Adrenal gland (tissue), 12 donors: Measurements from ENCODE around the gene CAND2. TPM values are rescaled to one million over a fixed set of nuclear protein-coding genes. Genes with fewer than 3 reads are reported as not detected.

ENCODE experiments used
- DNase-seq, 7 donors: peaks; one replicate each; pipeline ENCODE4 v3.0.0-alpha.2; 2019 to 2020
- H3K27ac ChIP-seq, 5 donors: fragments of 200-600 bp; sonication (generic) in 4 of 5; 1 replicate in 3 of 5; 2 replicates in 2 of 5; pipeline versions ENCODE4 v1.5.1 to v1.8.0; 2016 to 2020; ENCODE audit warnings: mild to moderate bottlenecking in 1 of 5
- H3K27me3 ChIP-seq: fragments of 200-600 bp; 2 replicates; pipeline ENCODE4 v1.8.0; 2021
- H3K36me3 ChIP-seq, 2 donors: fragments of 200-600 bp; replicated peaks in 1 of 2; 1 replicate in 1 of 2; 2 replicates in 1 of 2; pipeline versions ENCODE4 v1.5.1 to v1.8.0; 2018 to 2022
- H3K4me1 ChIP-seq, 2 donors: fragments of 200-600 bp; replicated peaks in 1 of 2; 1 replicate in 1 of 2; 2 replicates in 1 of 2; pipeline versions ENCODE4 v1.5.1 to v1.8.0; 2018 to 2021
- H3K4me3 ChIP-seq, 4 donors: fragments of 200-600 bp; sonication (generic) in 3 of 4; one replicate each; pipeline ENCODE4 v1.5.1; 2016 to 2018
- H3K9me3 ChIP-seq, 3 donors: fragments of 200-600 bp; sonication (generic) in 1 of 3; replicated peaks in 1 of 3; 1 replicate in 2 of 3; 2 replicates in 1 of 3; pipeline versions ENCODE4 v1.5.1 to v1.8.0; 2016 to 2021
- POLR2A ChIP-seq, 2 donors: fragments of 450-650 bp; IDR thresholded peaks; one replicate each; pipeline ENCODE4 v1.6.1; 2017; ENCODE audit warnings: antibody characterized with exemption in 2 of 2, mild to moderate bottlenecking in 2 of 2, moderate library complexity in 1 of 2
- WGBS, 4 donors: extraction: QIAGEN DNeasy Blood & Tissue Kit in 2 of 4; methylation state at CpG; one replicate each; pipeline versions ENCODE4 v1.1.5 to v1.1.7; 2013 to 2017; 5-methylcytosine and 5-hydroxymethylcytosine counted together
- intact Hi-C, 2 donors: fragments of 100-400 bp; cut with DNase I; formaldehyde crosslinking; loops; one replicate each; pipeline versions ENCODE4 v1.14.1 to v1.15.0; 2022 to 2023
- polyA plus RNA-seq, 3 donors: library from polyadenylated mRNA; stranded (reverse); fragments of 200-250 nt in 2 of 3; fragments of 350-450 nt in 1 of 3; fragmentation: Illumina TruSeq in 1 of 3; extraction: RNeasy Lipid Tissue Mini Kit (QIAGEN cat#74804) in 1 of 3; gene quantifications; one replicate each; pipeline ENCODE4 v1.2.3, GENCODE V29; 2013 to 2014
- total RNA-seq, 9 donors: library from RNA; depleted of rRNA in 4 of 9; stranded (reverse); fragments of >200 nt in 4 of 9; fragments of 120-200 nt in 1 of 9; fragmentation: NEBNext Ultra II Directional in 1 of 9; extraction: Animal tissue kit (Norgen Biotek cat#: 25700) in 1 of 9; gene quantifications; one replicate each; pipeline versions ENCODE4 v1.1.0 to v1.2.4, GENCODE V29; 2013 to 2023
- TF ChIP-seq, protein P1 (sequence below), 6 experiments: fragments of 450-650 bp in 4 of 6; fragments of 200-600 bp in 2 of 6; sonication (generic) in 1 of 6; IDR thresholded peaks; 1 replicate in 5 of 6; 2 replicates in 1 of 6; pipeline versions ENCODE4 v1.5.1 to v1.8.0; 2016 to 2021; ENCODE audit warnings: antibody characterized with exemption in 6 of 6, mild to moderate bottlenecking in 2 of 6, moderate library complexity in 1 of 6
- donor health status: healthy with polysubstance abuse.
- donor health status: Bipolar disorder and iron deficiency.
- donor health status: DM: yes; HTN: yes; CAD: no.
- donor health status: DM: no; HTN: no; CAD: no.
- donor health status: DM: no; HTN: no; CAD: no.
- donor health status: DM: yes; HTN: yes; CAD: no.

Gene CAND2
- total and polyA plus RNA-seq, 12 donors = 1.1 to 17.9 (median 7.6) TPM

DNA sequence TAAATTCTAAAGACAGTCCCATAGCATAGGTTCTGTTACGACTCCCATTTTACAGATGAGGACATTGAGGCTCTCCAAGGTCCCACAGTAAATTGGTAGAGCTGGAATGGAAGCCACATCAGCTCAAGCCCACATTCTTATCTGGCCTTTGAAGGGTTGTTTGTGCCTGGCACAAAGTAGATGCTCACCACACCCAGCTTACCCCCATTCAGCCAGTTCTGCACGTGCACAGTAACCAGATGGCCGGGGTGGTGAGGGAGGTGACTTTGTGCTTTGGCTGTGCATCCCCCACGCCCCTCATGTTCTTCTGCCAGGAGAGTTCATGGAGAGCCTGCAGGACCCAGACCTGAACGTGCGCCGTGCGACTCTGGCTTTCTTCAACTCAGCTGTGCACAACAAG is 28.7 kb downstream of the CAND2 start:
- H3K36me3 ChIP-seq = peaks cover 0 to 7% of the 10 kb centered on the region in 2 donors

DNA sequence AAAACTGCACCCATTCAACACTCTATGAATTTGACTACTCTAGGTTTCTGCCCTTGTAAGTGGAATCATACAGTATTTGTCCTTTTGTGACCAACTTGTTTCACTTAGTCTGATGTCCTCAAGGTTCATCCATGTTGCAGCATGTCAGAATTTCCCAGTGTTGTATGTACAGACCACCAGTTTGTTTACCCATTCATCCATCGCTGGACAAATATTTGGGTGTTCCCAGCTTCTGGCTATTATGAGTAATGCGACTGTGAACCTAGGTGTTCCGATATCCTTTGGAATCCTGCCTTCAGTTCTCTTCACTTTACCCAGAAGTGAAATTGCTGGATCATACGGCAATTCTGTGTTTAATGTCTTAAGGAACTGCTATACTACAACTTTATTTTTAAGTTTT is 32.3 kb downstream of the CAND2 start:
- intact Hi-C loops = no loop called here

More for the DNA sequence above, 28.7 kb downstream of the CAND2 start:
- Histone ChIP-seq H3K27me3 (no peaks in the 10 kb centered on the region), H3K4me1 (peaks cover 0 to 4% of the 10 kb centered on the region in 2 donors), H3K9me3 (no peaks in the 10 kb centered on the region), H3K4me3 (no peak overlapping the region), H3K27ac (no peak overlapping the region)
- 88 to 94% (median 91%) methylated on average over 8 of the region's 8 CpGs for WGBS, 4 donors
- intact Hi-C loops = no loop called here
- DNase-seq = no peak
- TF ChIP-seq, protein P1, sequence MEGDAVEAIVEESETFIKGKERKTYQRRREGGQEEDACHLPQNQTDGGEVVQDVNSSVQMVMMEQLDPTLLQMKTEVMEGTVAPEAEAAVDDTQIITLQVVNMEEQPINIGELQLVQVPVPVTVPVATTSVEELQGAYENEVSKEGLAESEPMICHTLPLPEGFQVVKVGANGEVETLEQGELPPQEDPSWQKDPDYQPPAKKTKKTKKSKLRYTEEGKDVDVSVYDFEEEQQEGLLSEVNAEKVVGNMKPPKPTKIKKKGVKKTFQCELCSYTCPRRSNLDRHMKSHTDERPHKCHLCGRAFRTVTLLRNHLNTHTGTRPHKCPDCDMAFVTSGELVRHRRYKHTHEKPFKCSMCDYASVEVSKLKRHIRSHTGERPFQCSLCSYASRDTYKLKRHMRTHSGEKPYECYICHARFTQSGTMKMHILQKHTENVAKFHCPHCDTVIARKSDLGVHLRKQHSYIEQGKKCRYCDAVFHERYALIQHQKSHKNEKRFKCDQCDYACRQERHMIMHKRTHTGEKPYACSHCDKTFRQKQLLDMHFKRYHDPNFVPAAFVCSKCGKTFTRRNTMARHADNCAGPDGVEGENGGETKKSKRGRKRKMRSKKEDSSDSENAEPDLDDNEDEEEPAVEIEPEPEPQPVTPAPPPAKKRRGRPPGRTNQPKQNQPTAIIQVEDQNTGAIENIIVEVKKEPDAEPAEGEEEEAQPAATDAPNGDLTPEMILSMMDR (IDR thresholded peaks at IDR 0.05) = no peak
- no peak for TF ChIP-seq POLR2A (IDR thresholded peaks at IDR 0.05)

DNA sequence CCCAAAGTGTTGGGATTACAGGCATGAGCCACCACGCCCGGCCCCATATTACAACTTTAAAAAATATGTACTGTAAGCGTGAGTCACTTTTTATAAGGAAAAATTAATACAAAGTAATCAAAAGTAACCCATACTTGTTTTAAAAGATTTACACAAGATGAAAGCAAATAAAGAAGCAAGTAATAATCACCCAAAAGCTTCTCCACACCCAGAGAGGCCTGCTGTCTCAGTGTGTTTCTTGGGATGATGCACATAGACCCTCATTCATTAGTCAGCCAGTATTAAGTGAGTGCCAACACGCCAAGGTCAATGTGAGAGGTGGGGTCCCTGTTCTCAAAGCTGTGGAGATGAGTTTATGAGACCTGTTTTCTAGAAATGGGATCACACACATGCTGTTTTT is 32.9 kb downstream of the CAND2 start:
- Histone ChIP-seq H3K27ac (no peak overlapping the region), H3K36me3 (peaks cover 0 to 37% of the 10 kb centered on the region in 2 donors), H3K27me3 (no peaks in the 10 kb centered on the region), H3K4me1 (no peaks in the 10 kb centered on the region), H3K4me3 (no peak overlapping the region), H3K9me3 (no peaks in the 10 kb centered on the region)
- 90 to 94% (median 93%) methylated on average over 4 of the region's 4 CpGs for WGBS, 4 donors
- TF ChIP-seq, protein P1 (IDR thresholded peaks at IDR 0.05) = no peak
- no peak for TF ChIP-seq POLR2A (IDR thresholded peaks at IDR 0.05)
- intact Hi-C loops = no loop called here
- DNase-seq = no peak

More for the DNA sequence above, 32.3 kb downstream of the CAND2 start:
- no peak overlapping the region for H3K4me3 ChIP-seq
- no peaks in the 10 kb centered on the region for H3K27me3 ChIP-seq
- no peak for DNase-seq
- H3K36me3 ChIP-seq = peaks cover 0 to 31% of the 10 kb centered on the region in 2 donors
- 93 to 97% (median 94%) methylated on average over 4 of the region's 4 CpGs for WGBS, 4 donors
- H3K27ac ChIP-seq = no peak overlapping the region
- H3K9me3 ChIP-seq = no peaks in the 10 kb centered on the region
- no peaks in the 10 kb centered on the region for H3K4me1 ChIP-seq
- TF ChIP-seq, protein P1 (IDR thresholded peaks at IDR 0.05) = no peak
- TF ChIP-seq POLR2A (IDR thresholded peaks at IDR 0.05) = no peak

DNA sequence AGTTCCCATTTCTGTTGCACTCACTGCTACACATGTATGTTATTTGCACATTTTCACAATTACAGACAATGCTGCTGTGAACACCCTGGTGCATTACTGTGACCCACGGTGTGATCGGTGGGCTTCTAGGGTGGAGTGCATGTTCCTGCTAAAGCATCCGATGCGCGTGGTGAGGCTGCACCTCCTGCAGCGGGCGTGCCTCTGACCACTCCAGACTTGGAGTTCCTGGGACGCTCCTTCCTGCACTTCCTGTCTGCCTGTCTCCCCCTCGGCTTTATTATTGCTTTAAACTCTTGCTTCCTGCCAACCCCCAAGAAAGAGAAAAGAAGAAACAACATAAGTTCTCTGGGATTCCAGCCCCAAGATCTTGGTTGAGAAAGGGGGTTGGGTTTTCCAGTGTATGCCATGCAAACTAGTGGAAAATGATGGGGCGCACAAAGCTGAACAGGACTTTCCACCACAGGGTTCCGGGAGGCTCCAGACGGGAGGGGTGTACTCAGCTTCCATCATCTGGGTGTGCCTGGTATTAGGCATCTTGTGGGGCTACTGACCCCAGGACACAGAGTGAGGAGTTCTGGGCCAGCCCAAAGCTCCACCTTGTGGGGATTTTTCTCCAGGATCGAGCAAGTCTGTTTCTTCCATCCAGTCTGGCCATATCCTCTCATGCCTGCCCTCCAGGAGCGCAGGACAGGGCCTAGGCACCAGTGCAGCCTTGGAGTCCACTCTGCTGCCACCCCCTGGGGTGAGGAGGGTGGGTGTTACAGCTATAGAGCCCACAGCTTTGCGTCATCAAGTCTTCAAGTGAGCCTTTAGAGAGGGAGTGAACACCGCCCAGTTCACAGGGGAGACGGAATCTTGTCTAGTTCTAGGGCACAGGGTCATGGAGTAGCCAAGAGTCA is 33.7 kb downstream of the CAND2 start:
- TF ChIP-seq, protein P1 (IDR thresholded peaks at IDR 0.05) = no peak
- TF ChIP-seq POLR2A (IDR thresholded peaks at IDR 0.05) = no peak
- Histone ChIP-seq H3K4me1 (no peaks in the 10 kb centered on the region), H3K4me3 (no peak overlapping the region), H3K36me3 (peaks cover 0 to 44% of the 10 kb centered on the region in 2 donors), H3K27me3 (no peaks in the 10 kb centered on the region), H3K9me3 (no peaks in the 10 kb centered on the region), H3K27ac (no peak overlapping the region)
- DNase-seq = no peak
- 72 to 82% (median 79%) methylated on average over 12 to 17 of the region's 17 CpGs for WGBS, 4 donors
- intact Hi-C loops = no loop called here
